HCT116 (cell line): ENCODE measurements around the gene CAMKK1. TPM values are rescaled to one million over a fixed set of nuclear protein-coding genes. Genes with fewer than 3 reads are reported as not detected.

Experiments
- ATAC-seq: fragments of 200-7000 bp; cut with Tn5 transposase; 2 replicates; pipeline ENCODE4 v1.9.1; 2020; ENCODE audit warnings: mild to moderate bottlenecking, moderate library complexity
- BruUV-seq: library from RNA; stranded (reverse); fragments of 400-500 nt; replicated peaks from 2 replicates; lab custom pipeline; 2021; lab: Mats Ljungman, UMichigan
- CTCF ChIA-PET: fragments of 300-600 bp; sonication (Branson Sonifier 250); formaldehyde crosslinking; loops from one replicate; lab custom pipeline; 2021; ENCODE audit warnings: antibody characterized with exemption; lab: Charles Lee
- POLR2A ChIA-PET: fragments of 300-600, 350-600 bp; sonication (Branson Sonifier 250); formaldehyde crosslinking; loops from one replicate; lab custom pipeline; 2021; ENCODE audit warnings: antibody characterized with exemption; lab: Charles Lee
- RAD21 ChIA-PET, 2 experiments: fragments of 300-600 bp; sonication (Branson Sonifier 250); formaldehyde crosslinking; loops; one replicate each; lab custom pipeline; 2023; ENCODE audit warnings: low total read pairs in 2 of 2; ENCODE audit not compliant: uncharacterized antibody in 2 of 2, unreplicated experiment in 2 of 2, low non-redundant PET in 1 of 2; lab: Charles Lee
- DNase-seq: peaks from one replicate; pipeline ENCODE4 v3.0.0-alpha.2; 2010; ENCODE audit warnings: low read depth, low spot score
- H2AFZ ChIP-seq: fragments of 200-600 bp; shearing (Covaris generic), sonication (generic); 2 replicates; pipeline ENCODE4 v1.6.1; 2017; ENCODE audit warnings: low read depth, mixed run types, mixed read lengths, antibody characterized with exemption, low read length; ENCODE audit not compliant: poor library complexity, severe bottlenecking
- H3K27ac ChIP-seq: 2 replicates; pipeline ENCODE4 v1.5.1; 2012; ENCODE audit warnings: low read depth, low read length
- H3K27me3 ChIP-seq: fragments of 200-600 bp; sonication (generic); 2 replicates; pipeline ENCODE4 v1.6.1; 2016; ENCODE audit warnings: mixed run types, low read length, mixed read lengths; ENCODE audit not compliant: insufficient read depth
- H3K36me3 ChIP-seq, 2 experiments: fragments of 200-500 bp in 1 of 2; fragments of 200-600 bp in 1 of 2; sonication (Bioruptor generic) in 1 of 2; sonication (generic) in 1 of 2; 2 replicates each; pipeline versions ENCODE4 v1.5.1 to v1.6.1; 2014 to 2016; ENCODE audit warnings: low read length in 2 of 2, inconsistent platforms in 1 of 2, mixed read lengths in 1 of 2, mixed run types in 1 of 2; ENCODE audit not compliant: insufficient read depth in 2 of 2, control insufficient read depth in 1 of 2
- H3K4me1 ChIP-seq, 2 experiments: fragments of 200-600 bp in 1 of 2; sonication (generic) in 1 of 2; 2 replicates each; pipeline versions ENCODE4 v1.5.1 to v1.6.1; 2012 to 2017; ENCODE audit warnings: low read length in 2 of 2, inconsistent platforms in 1 of 2, mild to moderate bottlenecking in 1 of 2, mixed read lengths in 1 of 2, mixed run types in 1 of 2, moderate library complexity in 1 of 2; ENCODE audit not compliant: insufficient read depth in 2 of 2, control insufficient read depth in 1 of 2
- H3K4me2 ChIP-seq: fragments of 200-600 bp; sonication (generic); 2 replicates; pipeline ENCODE4 v1.6.1; 2017; ENCODE audit warnings: mixed run types, low read length, mixed read lengths
- H3K4me3 ChIP-seq, 2 experiments: fragments of 200-600 bp in 1 of 2; sonication (generic) in 1 of 2; replicated peaks in 1 of 2; 2 replicates each; pipeline ENCODE4 v1.5.1; 2011 to 2016; ENCODE audit warnings: low read length in 2 of 2, control low read depth in 1 of 2, low read depth in 1 of 2, mild to moderate bottlenecking in 1 of 2, mixed read lengths in 1 of 2, mixed run types in 1 of 2
- H3K79me2 ChIP-seq: fragments of 200-600 bp; sonication (generic); 2 replicates; pipeline ENCODE4 v1.6.1; 2017; ENCODE audit warnings: mild to moderate bottlenecking, mixed run types, low read length, moderate library complexity, mixed read lengths; ENCODE audit not compliant: insufficient read depth
- H3K9ac ChIP-seq: fragments of 200-600 bp; sonication (generic); 2 replicates; pipeline ENCODE4 v1.6.1; 2016; ENCODE audit warnings: low read length, mixed read lengths
- H3K9me2 ChIP-seq: fragments of 200-600 bp; sonication (generic), shearing (Covaris generic); 2 replicates; pipeline ENCODE4 v1.6.1; 2017; ENCODE audit warnings: mixed run types, mild to moderate bottlenecking, moderate library complexity; ENCODE audit not compliant: insufficient read depth
- H3K9me3 ChIP-seq, 2 experiments: fragments of 200-500 bp in 1 of 2; fragments of 200-600 bp in 1 of 2; sonication (Bioruptor generic) in 1 of 2; sonication (generic) in 1 of 2; 2 replicates each; pipeline ENCODE4 v1.6.1; 2014 to 2017; ENCODE audit warnings: low read length in 2 of 2, mixed read lengths in 2 of 2, inconsistent platforms in 1 of 2, low read depth in 1 of 2, mild to moderate bottlenecking in 1 of 2, mixed run types in 1 of 2, moderate library complexity in 1 of 2; ENCODE audit not compliant: control insufficient read depth in 1 of 2, insufficient read depth in 1 of 2
- H4K20me1 ChIP-seq: fragments of 200-600 bp; sonication (generic), shearing (Covaris generic); 2 replicates; pipeline ENCODE4 v1.6.1; 2017; ENCODE audit warnings: mixed run types, mild to moderate bottlenecking, moderate library complexity; ENCODE audit not compliant: insufficient read depth
- CBX3 ChIP-seq: IDR thresholded peaks from 2 replicates; pipeline ENCODE4 v1.6.1; 2012; ENCODE audit warnings: low read depth
- CEBPB ChIP-seq: IDR thresholded peaks from 2 replicates; pipeline ENCODE4 v1.6.1; 2012; ENCODE audit warnings: low read depth
- EZH2 ChIP-seq: fragments of 200-600 bp; sonication (generic); IDR thresholded peaks from 2 replicates; pipeline ENCODE4 v1.6.1; 2017; ENCODE audit warnings: antibody characterized with exemption, mixed run types
- JUND ChIP-seq: IDR thresholded peaks from 2 replicates; pipeline ENCODE4 v1.6.1; 2012
- POLR2A ChIP-seq: IDR thresholded peaks from 2 replicates; pipeline ENCODE4 v1.7.0; 2011; ENCODE audit warnings: borderline replicate concordance; ENCODE audit not compliant: insufficient read depth, insufficient read length; ENCODE audit errors: extremely low read depth
- POLR2AphosphoS5 ChIP-seq: IDR thresholded peaks from 2 replicates; pipeline ENCODE4 v1.6.1; 2011; ENCODE audit warnings: mild to moderate bottlenecking, low read depth, low read length, moderate library complexity
- SIN3A ChIP-seq: IDR thresholded peaks from 2 replicates; pipeline ENCODE4 v1.6.1; 2012; ENCODE audit warnings: low read depth
- SP1 ChIP-seq: IDR thresholded peaks from 2 replicates; pipeline ENCODE4 v1.6.1; 2012; ENCODE audit warnings: low read depth
- SRF ChIP-seq: IDR thresholded peaks from 2 replicates; pipeline ENCODE4 v1.6.1; 2012; ENCODE audit warnings: low read depth
- TCF7L2 ChIP-seq: IDR thresholded peaks from 2 replicates; pipeline ENCODE4 v1.7.0; 2011; ENCODE audit warnings: borderline replicate concordance, inconsistent platforms; ENCODE audit not compliant: insufficient read depth, insufficient read length; ENCODE audit errors: extremely low read depth
- YY1 ChIP-seq: IDR thresholded peaks from 2 replicates; pipeline ENCODE4 v1.6.1; 2011; ENCODE audit warnings: low read length, low read depth, moderate library complexity, mild to moderate bottlenecking; ENCODE audit not compliant: insufficient replicate concordance; ENCODE audit errors: extremely low read depth
- ZFX ChIP-seq: fragments of 450-650 bp; IDR thresholded peaks from 2 replicates; pipeline ENCODE4 v1.6.1; 2017
- ZNF274 ChIP-seq: fragments of 200-500 bp; sonication (Bioruptor generic); IDR thresholded peaks from 2 replicates; pipeline ENCODE4 v1.6.1; 2014; ENCODE audit warnings: mild to moderate bottlenecking, low read depth, low read length, inconsistent platforms
- intact Hi-C: fragments of 100-400 bp; cut with micrococcal nuclease; formaldehyde crosslinking; loops from 2 replicates; pipeline ENCODE4 v1.10.0; 2022
- total RNA-seq: library from RNA; stranded (reverse); gene quantifications from one replicate; pipeline ENCODE4 v1.2.1, GENCODE V29; 2021; ENCODE audit not compliant: unreplicated experiment
- TF ChIP-seq, protein P1 (sequence below), 3 experiments: fragments of 200-600 bp in 1 of 3; sonication (generic) in 1 of 3; IDR thresholded peaks in 2 of 3; conservative IDR thresholded peaks in 1 of 3; 2 replicates each; pipeline ENCODE4 v1.5.1; 2012 to 2017; ENCODE audit warnings: low read depth in 2 of 3, low read length in 2 of 3, antibody characterized with exemption in 1 of 3, borderline replicate concordance in 1 of 3, control low read depth in 1 of 3, mild to moderate bottlenecking in 1 of 3, mixed read lengths in 1 of 3, mixed run types in 1 of 3, moderate library complexity in 1 of 3; ENCODE audit not compliant: insufficient read depth in 1 of 3
- TF ChIP-seq, protein P2 (sequence below): IDR thresholded peaks from 2 replicates; pipeline ENCODE4 v1.6.1; 2012
- TF ChIP-seq, protein P3 (sequence below): IDR thresholded peaks from 2 replicates; pipeline ENCODE4 v1.6.1; 2012; ENCODE audit warnings: low read depth
- TF ChIP-seq, protein P4 (sequence below): IDR thresholded peaks from 2 replicates; pipeline ENCODE4 v1.6.1; 2012

The CAMKK1 gene
- total RNA-seq, 1 experiment from 2014 or later: 10.6 TPM

DNA sequence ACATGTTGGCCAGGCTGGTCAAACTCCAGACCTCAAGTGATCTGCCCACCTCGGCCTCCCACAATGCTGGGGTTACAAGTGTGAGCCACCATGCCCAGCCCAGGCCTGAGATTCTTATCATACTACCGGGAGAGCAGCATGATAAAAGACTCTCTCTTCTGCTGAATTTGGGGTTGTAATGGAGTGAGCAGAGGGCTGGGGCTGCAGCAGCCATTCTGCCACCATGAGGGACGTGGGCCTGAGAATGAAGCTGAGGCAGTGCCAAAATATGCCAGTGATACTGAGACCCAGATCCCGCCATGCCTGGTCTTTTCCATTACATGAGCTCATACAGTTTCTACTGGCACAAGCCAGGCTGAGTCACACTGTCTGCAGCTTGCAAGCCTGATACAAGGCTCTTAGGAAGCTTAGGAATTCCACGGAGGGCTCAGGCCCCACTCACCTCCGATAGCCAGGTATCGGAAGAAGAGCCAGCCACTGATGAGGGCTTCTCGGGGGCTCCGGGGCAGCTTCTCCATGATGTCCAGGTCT is 43.0 kb upstream of the CAMKK1 start (continued):
- TF ChIP-seq, protein P1, sequence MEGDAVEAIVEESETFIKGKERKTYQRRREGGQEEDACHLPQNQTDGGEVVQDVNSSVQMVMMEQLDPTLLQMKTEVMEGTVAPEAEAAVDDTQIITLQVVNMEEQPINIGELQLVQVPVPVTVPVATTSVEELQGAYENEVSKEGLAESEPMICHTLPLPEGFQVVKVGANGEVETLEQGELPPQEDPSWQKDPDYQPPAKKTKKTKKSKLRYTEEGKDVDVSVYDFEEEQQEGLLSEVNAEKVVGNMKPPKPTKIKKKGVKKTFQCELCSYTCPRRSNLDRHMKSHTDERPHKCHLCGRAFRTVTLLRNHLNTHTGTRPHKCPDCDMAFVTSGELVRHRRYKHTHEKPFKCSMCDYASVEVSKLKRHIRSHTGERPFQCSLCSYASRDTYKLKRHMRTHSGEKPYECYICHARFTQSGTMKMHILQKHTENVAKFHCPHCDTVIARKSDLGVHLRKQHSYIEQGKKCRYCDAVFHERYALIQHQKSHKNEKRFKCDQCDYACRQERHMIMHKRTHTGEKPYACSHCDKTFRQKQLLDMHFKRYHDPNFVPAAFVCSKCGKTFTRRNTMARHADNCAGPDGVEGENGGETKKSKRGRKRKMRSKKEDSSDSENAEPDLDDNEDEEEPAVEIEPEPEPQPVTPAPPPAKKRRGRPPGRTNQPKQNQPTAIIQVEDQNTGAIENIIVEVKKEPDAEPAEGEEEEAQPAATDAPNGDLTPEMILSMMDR (IDR thresholded peaks at IDR 0.05 in 2 of 3, conservative IDR thresholded peaks at IDR 0.05 in 1 of 3; ENCODE audit: borderline replicate concordance in 1 of 3, insufficient read depth in 1 of 3, low read depth in 2 of 3, low read length in 2 of 3): no peak
- no peak for TF ChIP-seq SIN3A
- TF ChIP-seq SP1: no peak
- TF ChIP-seq CBX3: no peak

DNA sequence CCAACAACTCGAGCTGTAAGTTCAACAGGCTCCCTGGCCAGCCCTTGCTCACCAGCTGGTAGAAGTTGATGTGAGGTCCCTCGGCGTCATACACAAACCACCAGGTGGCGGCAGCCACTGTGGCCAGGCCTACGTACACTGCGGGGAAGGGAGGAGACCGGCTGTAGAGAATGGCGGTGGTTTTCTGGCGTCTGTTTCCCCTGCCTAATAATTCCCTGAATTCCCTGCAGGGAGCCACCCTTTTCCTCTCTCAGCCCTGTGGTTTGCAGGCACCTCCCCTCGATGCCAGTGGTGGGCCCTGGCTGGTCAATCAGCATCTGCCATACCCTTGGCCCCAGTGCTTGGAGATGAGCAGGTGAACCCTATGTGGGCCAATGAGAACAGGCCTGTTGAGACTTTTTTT is 42.3 kb upstream of the CAMKK1 start:
- H3K36me3 ChIP-seq: no peaks in the 10 kb centered on the region
- no peaks in the 10 kb centered on the region for H3K27me3 ChIP-seq
- H3K9me2 ChIP-seq: no peaks in the 10 kb centered on the region
- DNase-seq (peak; percentile 41), ATAC-seq (peak; percentile 99)
- H3K27ac ChIP-seq: no peak overlapping the region
- RAD21 ChIA-PET: interaction anchor here in 1 of 2 experiments (0.6 kb wide), 1 partner anchor 226 kb away, joined by 8 read pairs; no protein-coding TSS in a partner anchor
- POLR2A ChIA-PET: no interaction called here
- H3K4me3 ChIP-seq: no peak overlapping the region
- no peaks in the 10 kb centered on the region for H3K9me3 ChIP-seq
- H3K4me1 ChIP-seq: peaks cover 0 to 5% of the 10 kb centered on the region in 2 experiments; a peak in 1 of 4 replicates
- H3K4me2 ChIP-seq: no peak overlapping the region
- H2AFZ ChIP-seq: no peak overlapping the region
- CTCF ChIA-PET: interaction anchor here (1.0 to 1.8 kb wide), 3 partner anchors 21 to 265 kb away, joined by 3 to 8 read pairs (median 4); no protein-coding TSS in a partner anchor
- H3K79me2 ChIP-seq: no peaks in the 10 kb centered on the region
- intact Hi-C loops: loop anchor here (1.0 kb wide), 2 partner anchors 69 to 139 kb away; no protein-coding TSS in a partner anchor
- no peak overlapping the region for H3K9ac ChIP-seq
- no peaks in the 10 kb centered on the region for H4K20me1 ChIP-seq
- BruUV-seq: no TSS peak
- TF ChIP-seq SP1: no peak
- TF ChIP-seq EZH2: no peak
- no peak for TF ChIP-seq YY1
- no peak for TF ChIP-seq TCF7L2
- no peak for TF ChIP-seq SRF
- TF ChIP-seq, protein P2, sequence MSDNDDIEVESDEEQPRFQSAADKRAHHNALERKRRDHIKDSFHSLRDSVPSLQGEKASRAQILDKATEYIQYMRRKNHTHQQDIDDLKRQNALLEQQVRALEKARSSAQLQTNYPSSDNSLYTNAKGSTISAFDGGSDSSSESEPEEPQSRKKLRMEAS: no peak
- no peak for TF ChIP-seq ZNF274
- TF ChIP-seq POLR2A: no peak
- TF ChIP-seq CBX3: no peak
- TF ChIP-seq JUND: no peak
- no peak for TF ChIP-seq CEBPB
- TF ChIP-seq, protein P1 (IDR thresholded peaks at IDR 0.05 in 2 of 3, conservative IDR thresholded peaks at IDR 0.05 in 1 of 3; ENCODE audit: borderline replicate concordance in 1 of 3, insufficient read depth in 1 of 3, low read depth in 2 of 3, low read length in 2 of 3): peak; percentile 73 to 81 (median 77)
- TF ChIP-seq, protein P3, sequence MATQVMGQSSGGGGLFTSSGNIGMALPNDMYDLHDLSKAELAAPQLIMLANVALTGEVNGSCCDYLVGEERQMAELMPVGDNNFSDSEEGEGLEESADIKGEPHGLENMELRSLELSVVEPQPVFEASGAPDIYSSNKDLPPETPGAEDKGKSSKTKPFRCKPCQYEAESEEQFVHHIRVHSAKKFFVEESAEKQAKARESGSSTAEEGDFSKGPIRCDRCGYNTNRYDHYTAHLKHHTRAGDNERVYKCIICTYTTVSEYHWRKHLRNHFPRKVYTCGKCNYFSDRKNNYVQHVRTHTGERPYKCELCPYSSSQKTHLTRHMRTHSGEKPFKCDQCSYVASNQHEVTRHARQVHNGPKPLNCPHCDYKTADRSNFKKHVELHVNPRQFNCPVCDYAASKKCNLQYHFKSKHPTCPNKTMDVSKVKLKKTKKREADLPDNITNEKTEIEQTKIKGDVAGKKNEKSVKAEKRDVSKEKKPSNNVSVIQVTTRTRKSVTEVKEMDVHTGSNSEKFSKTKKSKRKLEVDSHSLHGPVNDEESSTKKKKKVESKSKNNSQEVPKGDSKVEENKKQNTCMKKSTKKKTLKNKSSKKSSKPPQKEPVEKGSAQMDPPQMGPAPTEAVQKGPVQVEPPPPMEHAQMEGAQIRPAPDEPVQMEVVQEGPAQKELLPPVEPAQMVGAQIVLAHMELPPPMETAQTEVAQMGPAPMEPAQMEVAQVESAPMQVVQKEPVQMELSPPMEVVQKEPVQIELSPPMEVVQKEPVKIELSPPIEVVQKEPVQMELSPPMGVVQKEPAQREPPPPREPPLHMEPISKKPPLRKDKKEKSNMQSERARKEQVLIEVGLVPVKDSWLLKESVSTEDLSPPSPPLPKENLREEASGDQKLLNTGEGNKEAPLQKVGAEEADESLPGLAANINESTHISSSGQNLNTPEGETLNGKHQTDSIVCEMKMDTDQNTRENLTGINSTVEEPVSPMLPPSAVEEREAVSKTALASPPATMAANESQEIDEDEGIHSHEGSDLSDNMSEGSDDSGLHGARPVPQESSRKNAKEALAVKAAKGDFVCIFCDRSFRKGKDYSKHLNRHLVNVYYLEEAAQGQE: no peak
- no peak for TF ChIP-seq POLR2AphosphoS5
- TF ChIP-seq, protein P4, sequence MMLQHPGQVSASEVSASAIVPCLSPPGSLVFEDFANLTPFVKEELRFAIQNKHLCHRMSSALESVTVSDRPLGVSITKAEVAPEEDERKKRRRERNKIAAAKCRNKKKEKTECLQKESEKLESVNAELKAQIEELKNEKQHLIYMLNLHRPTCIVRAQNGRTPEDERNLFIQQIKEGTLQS: no peak
- TF ChIP-seq ZFX: no peak
